Muscle layer of colon (tissue), 2 donors: ENCODE data around the gene LARP4B.
A peak's percentile ranks its signal among the peaks of the same experiment; 100 is the strongest.
"Not testable (repeated sequence)": the region's sequence is repeated elsewhere in the genome, so short reads cannot be mapped to it uniquely, and the experiment has no call there.

ENCODE experiments used
- H3K27ac ChIP-seq: one replicate; pipeline ENCODE4 v1.7.0; 2013; ENCODE audit warnings: low read depth, mild to moderate bottlenecking, low read length, moderate library complexity
- H3K27me3 ChIP-seq, 2 donors: one replicate each; pipeline ENCODE4 v1.7.0; 2013; ENCODE audit warnings: low read length in 2 of 2, mild to moderate bottlenecking in 2 of 2; ENCODE audit not compliant: insufficient read depth in 2 of 2, control insufficient read depth in 1 of 2
- H3K36me3 ChIP-seq: one replicate; pipeline ENCODE4 v1.7.0; 2013; ENCODE audit warnings: mild to moderate bottlenecking, low read length; ENCODE audit not compliant: insufficient read depth
- H3K4me1 ChIP-seq: one replicate; pipeline ENCODE4 v1.7.0; 2013; ENCODE audit warnings: mild to moderate bottlenecking, low read length; ENCODE audit not compliant: insufficient read depth
- H3K4me3 ChIP-seq, 2 donors: one replicate each; pipeline ENCODE4 v1.7.0; 2013; ENCODE audit warnings: low read length in 2 of 2, low read depth in 1 of 2, mild to moderate bottlenecking in 1 of 2, moderate library complexity in 1 of 2
- H3K9ac ChIP-seq: one replicate; pipeline ENCODE4 v1.7.0; 2013; ENCODE audit warnings: low read length
- H3K9me3 ChIP-seq: one replicate; pipeline ENCODE4 v1.7.0; 2013; ENCODE audit warnings: mild to moderate bottlenecking, low read length
- donor health status: abdominal sarcoma.
- donor health status: Adenocarcinoma of cecum.

LARP4B gene

GRCh38 chr10:934746-935406 lies 3.4 kb upstream of the LARP4B start:
- no peaks in the 10 kb centered on the region for H3K27me3 ChIP-seq
- H3K9me3 ChIP-seq, result no peaks in the 10 kb centered on the region
- H3K9ac ChIP-seq, result no peak overlapping the region
- no peak overlapping the region for H3K27ac ChIP-seq
- H3K36me3 ChIP-seq, result no peaks in the 10 kb centered on the region
- H3K4me3 ChIP-seq, result no peak overlapping the region
- H3K4me1 ChIP-seq, result peaks cover 6% of the 10 kb centered on the region

- not testable (repeated sequence) for H3K4me3 ChIP-seq, H3K36me3 ChIP-seq, H3K9ac ChIP-seq, H3K27ac ChIP-seq, H3K9me3 ChIP-seq, H3K27me3 ChIP-seq
- H3K4me1 ChIP-seq, result peaks cover 13% of the 10 kb centered on the region
Observed at GRCh38 chr10:934165-934564, 2.7 kb upstream of the LARP4B start.

GRCh38 chr10:932589-932988 lies 1.1 kb upstream of the LARP4B start:
- Histone ChIP-seq H3K36me3 (no peaks in the 10 kb centered on the region), H3K4me3 (no peak overlapping the region), H3K27ac (no peak overlapping the region), H3K9ac (no peak overlapping the region), H3K4me1 (peaks cover 25% of the 10 kb centered on the region), H3K9me3 (no peaks in the 10 kb centered on the region), H3K27me3 (no peaks in the 10 kb centered on the region)

- Histone ChIP-seq H3K4me3 (peak overlapping the region; percentile 50 to 66), H3K27ac (peak overlapping the region; percentile 49), H3K4me1 (peaks cover 25% of the 10 kb centered on the region), H3K36me3 (peaks cover 4% of the 10 kb centered on the region), H3K9ac (peak overlapping the region; percentile 36), H3K9me3 (no peaks in the 10 kb centered on the region), H3K27me3 (no peaks in the 10 kb centered on the region)
Observed at GRCh38 chr10:930625-931325, 730 bp downstream of the LARP4B start.

- H3K36me3 ChIP-seq, result peaks cover 4% of the 10 kb centered on the region
- peak overlapping the region; percentile 36 for H3K9ac ChIP-seq
- H3K9me3 ChIP-seq, result no peaks in the 10 kb centered on the region
- no peaks in the 10 kb centered on the region for H3K27me3 ChIP-seq
- peak overlapping the region; percentile 49 for H3K27ac ChIP-seq
- H3K4me1 ChIP-seq, result peaks cover 25% of the 10 kb centered on the region
- H3K4me3 ChIP-seq, result peak overlapping the region; percentile 38 to 66
Observed at GRCh38 chr10:929960-930624, 1.4 kb downstream of the LARP4B start.

GRCh38 chr10:927131-927530 lies 4.4 kb downstream of the LARP4B start:
- no peak overlapping the region for H3K27ac ChIP-seq
- no peaks in the 10 kb centered on the region for H3K27me3 ChIP-seq
- H3K9me3 ChIP-seq, result no peaks in the 10 kb centered on the region
- H3K9ac ChIP-seq, result no peak overlapping the region
- H3K4me3 ChIP-seq, result no peak overlapping the region
- H3K36me3 ChIP-seq, result peaks cover 7% of the 10 kb centered on the region
- H3K4me1 ChIP-seq, result peaks cover 26% of the 10 kb centered on the region

GRCh38 chr10:926075-926698 lies 5.3 kb downstream of the LARP4B start:
- Histone ChIP-seq H3K4me1 (peaks cover 35% of the 10 kb centered on the region), H3K27ac (no peak overlapping the region), H3K4me3 (no peak overlapping the region), H3K27me3 (no peaks in the 10 kb centered on the region), H3K9ac (no peak overlapping the region), H3K9me3 (no peaks in the 10 kb centered on the region), H3K36me3 (peaks cover 7% of the 10 kb centered on the region)

- Histone ChIP-seq H3K9me3 (no peaks in the 10 kb centered on the region), H3K9ac (no peak overlapping the region), H3K4me1 (peaks cover 28% of the 10 kb centered on the region), H3K36me3 (peaks cover 7% of the 10 kb centered on the region), H3K27me3 (no peaks in the 10 kb centered on the region), H3K27ac (no peak overlapping the region), H3K4me3 (no peak overlapping the region)
Observed at GRCh38 chr10:924524-924859, 7.0 kb downstream of the LARP4B start.

GRCh38 chr10:923844-924523 lies 7.5 kb downstream of the LARP4B start:
- no peak overlapping the region for H3K4me3 ChIP-seq
- no peaks in the 10 kb centered on the region for H3K27me3 ChIP-seq
- peaks cover 24% of the 10 kb centered on the region for H3K4me1 ChIP-seq
- H3K27ac ChIP-seq, result no peak overlapping the region
- no peaks in the 10 kb centered on the region for H3K9me3 ChIP-seq
- no peak overlapping the region for H3K9ac ChIP-seq
- peaks cover 7% of the 10 kb centered on the region for H3K36me3 ChIP-seq

GRCh38 chr10:921471-922414 lies 9.8 kb downstream of the LARP4B start:
- Histone ChIP-seq H3K27me3 (no peaks in the 10 kb centered on the region), H3K27ac (no peak overlapping the region), H3K36me3 (peaks cover 7% of the 10 kb centered on the region), H3K9me3 (no peaks in the 10 kb centered on the region), H3K9ac (no peak overlapping the region), H3K4me3 (no peak overlapping the region), H3K4me1 (peaks cover 17% of the 10 kb centered on the region)
